Measurements from ENCODE around the gene SFSWAP. TPM values are rescaled to one million over a fixed set of nuclear protein-coding genes. Genes with fewer than 3 reads are reported as not detected.
"Not testable (repeated sequence)": the region's sequence is repeated elsewhere in the genome, so short reads cannot be mapped to it uniquely, and the experiment has no call there.

The SFSWAP gene
- total RNA-seq, 2 donors from 2014 or later = 19.2 to 24.9 TPM

- ATAC-seq = peak in 1 of 2 donors; percentile 31
- intact Hi-C loops (cut with DNase I) = no loop called here
Measured at GRCh38 chr12:131774576-131775391, 63.9 kb downstream of the SFSWAP start.

GRCh38 chr12:131775392-131776236, 64.7 kb downstream of the SFSWAP start:
- DNase-seq = no peak
- intact Hi-C loops (cut with DNase I) = no loop called here

More at GRCh38 chr12:131774576-131775391, 63.9 kb downstream of the SFSWAP start:
- no peak for DNase-seq

GRCh38 chr12:131776237-131776889, 65.5 kb downstream of the SFSWAP start:
- ATAC-seq (no peak), DNase-seq (no peak)
- intact Hi-C loops (cut with DNase I) = no loop called here

More at GRCh38 chr12:131775392-131776236, 64.7 kb downstream of the SFSWAP start:
- no peak for ATAC-seq

- intact Hi-C loops (cut with DNase I); DNase-seq; ATAC-seq: not testable (repeated sequence)
Measured at GRCh38 chr12:131777269-131777668, 66.4 kb downstream of the SFSWAP start.

- intact Hi-C loops (cut with DNase I) = no loop called here
- DNase-seq = no peak
- no peak for ATAC-seq
Measured at GRCh38 chr12:131779027-131779426, 68.1 kb downstream of the SFSWAP start.

- DNase-seq = no peak
- no peak for ATAC-seq
- intact Hi-C loops (cut with DNase I) = no loop called here
Measured at GRCh38 chr12:131782061-131782460, 71.2 kb downstream of the SFSWAP start.

- DNase-seq (no peak), ATAC-seq (peak in 1 of 2 donors; percentile 30)
- intact Hi-C loops (cut with DNase I) = no loop called here
Measured at GRCh38 chr12:131783915-131784541, 73.1 kb downstream of the SFSWAP start.

GRCh38 chr12:131784909-131785762, 74.2 kb downstream of the SFSWAP start:
- ATAC-seq (no peak), DNase-seq (no peak)
- intact Hi-C loops (cut with DNase I) = no loop called here

- DNase-seq = no peak
- no peak for ATAC-seq
- intact Hi-C loops (cut with DNase I) = no loop called here
Measured at GRCh38 chr12:131785763-131786330, 75.0 kb downstream of the SFSWAP start.

GRCh38 chr12:131786331-131786730, 75.4 kb downstream of the SFSWAP start:
- DNase-seq = no peak

GRCh38 chr12:131787143-131787660, 76.3 kb downstream of the SFSWAP start:
- DNase-seq = no peak
- ATAC-seq = peak in 1 of 2 donors; percentile 16
- intact Hi-C loops (cut with DNase I) = no loop called here

More at GRCh38 chr12:131786331-131786730, 75.4 kb downstream of the SFSWAP start:
- ATAC-seq = peak in 1 of 2 donors; percentile 42
- intact Hi-C loops (cut with DNase I) = no loop called here

GRCh38 chr12:131788070-131788469, 77.2 kb downstream of the SFSWAP start:
- no peak for DNase-seq
- intact Hi-C loops (cut with DNase I) = no loop called here
- no peak for ATAC-seq

- DNase-seq = no peak
- no peak for ATAC-seq
- intact Hi-C loops (cut with DNase I) = no loop called here
Measured at GRCh38 chr12:131789638-131790037, 78.7 kb downstream of the SFSWAP start.

- ATAC-seq (no peak), DNase-seq (no peak)
- intact Hi-C loops (cut with DNase I) = no loop called here
Measured at GRCh38 chr12:131793243-131794022, 82.5 kb downstream of the SFSWAP start.

- no peak for ATAC-seq
- DNase-seq = no peak
- intact Hi-C loops (cut with DNase I) = no loop called here
Measured at GRCh38 chr12:131794061-131794460, 83.2 kb downstream of the SFSWAP start.

GRCh38 chr12:131794573-131794972, 83.7 kb downstream of the SFSWAP start:
- intact Hi-C loops (cut with DNase I) = no loop called here
- no peak for ATAC-seq
- no peak for DNase-seq

GRCh38 chr12:131795064-131795463, 84.2 kb downstream of the SFSWAP start:
- intact Hi-C loops (cut with DNase I) = no loop called here
- ATAC-seq = no peak
- no peak for DNase-seq
